NCI-H345 treated with DMSO at 0.1 percent for 48 hours (cell line): Measurements from ENCODE around the gene ATP5PO.

ENCODE experiments used
- DNase-seq: peaks from one replicate; lab custom pipeline; 2025; ENCODE audit not compliant: unreplicated experiment; lab: John Stamatoyannopoulos, UW

The ATP5PO gene

DNA sequence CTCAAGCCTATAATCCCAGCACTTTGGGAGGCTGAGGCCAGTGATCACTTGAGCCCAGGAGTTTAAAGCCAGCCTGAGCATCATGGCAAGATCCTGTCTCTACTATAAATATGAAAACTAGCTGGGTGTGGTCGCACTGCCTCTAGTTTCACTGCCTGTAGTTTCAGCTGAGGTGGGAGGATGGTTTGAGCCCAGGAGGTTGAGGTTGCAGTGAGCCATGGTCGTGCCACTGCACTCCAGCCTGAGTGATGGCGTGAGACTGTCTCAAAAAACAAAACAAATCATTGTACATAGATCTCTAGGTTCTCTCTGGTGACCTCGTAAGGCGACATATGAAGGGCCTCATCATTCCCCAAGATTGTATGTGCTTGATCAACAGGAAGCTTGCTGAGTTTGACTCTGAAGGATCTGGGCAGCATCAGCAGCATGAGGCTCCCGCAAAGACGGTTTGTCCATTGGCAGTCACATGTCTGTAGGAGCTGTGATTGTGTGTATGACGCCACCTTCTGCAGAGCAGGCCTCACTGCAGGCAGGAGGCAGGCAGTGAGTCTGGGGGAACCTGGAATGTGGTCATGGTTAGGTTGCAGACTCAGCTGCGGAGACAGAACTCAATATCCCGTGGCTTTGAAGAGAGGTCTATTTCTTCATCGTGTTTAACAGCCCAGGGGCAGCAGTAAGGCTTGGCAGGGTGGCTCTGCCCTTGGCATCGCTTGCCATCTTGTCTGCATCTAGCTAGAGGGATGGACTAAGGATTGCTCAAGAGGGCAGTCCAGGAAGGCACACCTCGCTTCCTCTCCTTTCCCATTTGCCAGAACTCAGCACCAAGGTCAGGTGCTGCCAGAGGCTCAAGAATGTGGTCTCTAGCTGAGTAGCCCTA lies 14.0 kb downstream of the ATP5PO start:
- peak; percentile 28 for DNase-seq

GRCh38 chr21:33899199-33899598 lies 16.4 kb downstream of the ATP5PO start:
- DNase-seq = no peak

- DNase-seq = no peak
These were observed 17.0 kb downstream of the ATP5PO start for GRCh38 chr21:33898586-33898985.

DNA sequence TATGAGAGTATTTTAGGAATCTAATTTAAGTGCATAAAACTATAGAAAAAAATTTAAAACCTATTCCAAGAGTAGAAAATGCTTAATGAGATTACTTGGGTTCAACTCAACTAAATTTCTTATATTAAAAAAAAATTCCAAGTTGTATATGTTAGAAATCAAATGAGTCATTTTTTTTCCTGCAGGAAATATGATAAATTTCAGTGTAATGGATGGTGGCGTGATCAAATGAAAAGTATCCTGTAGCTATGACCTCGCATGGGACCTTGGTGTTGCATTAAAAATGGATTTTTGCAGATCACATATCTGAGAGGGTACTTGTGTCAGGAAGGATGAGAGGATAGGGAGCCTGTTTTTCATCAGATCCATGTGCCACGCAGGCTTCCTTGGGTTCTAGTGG lies 17.9 kb downstream of the ATP5PO start:
- DNase-seq = no peak

DNA sequence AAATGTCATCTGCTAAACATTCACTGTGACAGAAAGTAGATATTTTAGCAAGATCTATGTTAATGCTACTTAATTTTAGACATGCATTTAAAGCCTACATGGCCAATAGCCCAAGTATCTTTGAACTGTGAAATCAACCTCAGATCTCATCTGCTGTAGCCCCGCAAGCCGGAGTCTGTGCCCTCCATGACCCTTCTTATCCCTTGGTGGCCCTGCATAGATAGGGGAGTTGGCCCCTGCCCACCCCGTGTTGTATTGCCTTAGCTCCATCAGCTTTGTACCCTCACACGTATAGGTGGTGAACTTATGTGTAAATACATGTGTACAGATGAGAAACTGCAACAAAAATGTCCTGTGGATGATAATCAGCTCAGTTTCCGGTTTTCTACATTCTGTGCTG lies 18.5 kb downstream of the ATP5PO start:
- DNase-seq = no peak

DNA sequence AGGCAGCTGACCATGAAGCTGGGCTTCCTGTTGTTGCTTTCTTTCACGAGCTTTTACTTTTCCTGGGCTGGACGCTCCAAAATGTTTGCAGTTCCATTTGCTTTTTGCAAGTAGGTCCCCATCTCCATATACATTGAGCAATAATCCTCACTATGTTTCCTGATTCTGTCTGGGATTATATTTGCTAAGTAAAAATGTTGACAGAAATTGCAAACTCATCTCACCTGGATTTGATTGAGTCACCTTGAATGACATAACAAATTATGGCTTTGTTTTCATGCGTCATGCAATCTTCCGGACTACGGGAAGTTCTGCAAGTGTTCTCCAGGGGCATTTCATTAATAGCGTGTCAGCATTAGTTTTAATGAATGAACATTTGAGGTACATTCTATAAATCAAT lies 18.9 kb downstream of the ATP5PO start:
- no peak for DNase-seq

- no peak for DNase-seq
These were observed 20.2 kb downstream of the ATP5PO start for GRCh38 chr21:33895356-33895755.

- peak; percentile 63 for DNase-seq
These were observed 20.8 kb downstream of the ATP5PO start for GRCh38 chr21:33894736-33895288.

GRCh38 chr21:33893917-33894316 lies 21.7 kb downstream of the ATP5PO start:
- no peak for DNase-seq

DNA sequence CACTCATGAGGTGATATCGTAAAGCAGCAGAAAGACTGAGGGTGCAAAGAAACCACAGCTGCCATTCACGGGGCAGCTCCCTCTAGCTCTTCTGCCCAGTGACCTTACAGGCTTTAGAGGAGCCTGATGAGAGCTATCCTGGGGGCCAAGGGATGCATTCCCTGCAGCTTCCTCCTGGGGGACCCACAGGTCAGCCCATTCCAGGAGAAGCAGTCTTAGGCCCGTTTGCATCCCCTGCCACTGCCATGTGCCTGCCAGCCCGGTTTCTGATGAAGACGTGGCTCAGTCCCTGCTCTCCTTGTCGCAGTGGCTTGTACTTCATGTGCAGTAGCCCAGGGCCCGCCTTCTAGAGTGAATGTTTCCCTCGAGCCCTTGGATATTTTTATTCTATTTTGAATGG lies 22.8 kb downstream of the ATP5PO start:
- DNase-seq = no peak

GRCh38 chr21:33890187-33890586 lies 25.4 kb downstream of the ATP5PO start:
- no peak for DNase-seq

DNA sequence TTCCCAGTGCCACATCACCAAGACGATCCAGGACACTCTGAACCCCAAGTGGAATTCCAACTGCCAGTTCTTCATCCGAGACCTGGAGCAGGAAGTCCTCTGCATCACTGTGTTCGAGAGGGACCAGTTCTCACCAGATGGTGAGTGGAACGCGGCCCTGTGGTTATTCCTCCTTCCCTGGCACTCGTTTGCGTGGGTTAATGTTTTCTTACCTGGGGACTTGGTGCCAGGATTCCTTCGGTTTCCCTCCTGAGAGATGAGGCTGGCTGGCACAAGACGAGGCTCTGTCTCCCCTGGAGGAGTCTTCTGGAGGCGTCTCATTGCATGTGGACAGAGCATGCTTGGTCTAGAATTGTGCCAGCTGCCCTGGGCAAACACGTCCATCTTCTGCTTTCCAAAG lies 29.3 kb downstream of the ATP5PO start:
- DNase-seq = no peak

- no peak for DNase-seq
These were observed 30.5 kb downstream of the ATP5PO start for GRCh38 chr21:33885172-33885514.

- DNase-seq = no peak
These were observed 31.0 kb downstream of the ATP5PO start for GRCh38 chr21:33884376-33885171.

DNA sequence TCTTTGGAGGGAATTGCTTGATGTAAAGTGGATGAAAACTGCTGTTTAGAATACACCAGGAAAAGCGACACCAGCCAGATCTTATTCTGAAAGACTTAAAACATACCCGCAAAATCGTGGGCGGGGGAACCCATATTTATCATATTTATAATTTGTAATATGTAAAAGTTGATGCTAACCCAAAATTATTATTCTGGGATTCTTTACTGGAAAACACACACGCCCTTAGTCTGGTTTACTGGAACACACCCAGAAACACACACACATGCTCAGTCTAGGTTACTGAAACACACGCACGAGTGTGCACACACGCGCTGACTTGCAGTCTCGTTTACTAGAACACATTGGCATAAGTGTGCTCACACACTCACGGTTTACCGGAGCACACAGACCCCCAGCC lies 32.5 kb downstream of the ATP5PO start:
- no peak for DNase-seq

DNA sequence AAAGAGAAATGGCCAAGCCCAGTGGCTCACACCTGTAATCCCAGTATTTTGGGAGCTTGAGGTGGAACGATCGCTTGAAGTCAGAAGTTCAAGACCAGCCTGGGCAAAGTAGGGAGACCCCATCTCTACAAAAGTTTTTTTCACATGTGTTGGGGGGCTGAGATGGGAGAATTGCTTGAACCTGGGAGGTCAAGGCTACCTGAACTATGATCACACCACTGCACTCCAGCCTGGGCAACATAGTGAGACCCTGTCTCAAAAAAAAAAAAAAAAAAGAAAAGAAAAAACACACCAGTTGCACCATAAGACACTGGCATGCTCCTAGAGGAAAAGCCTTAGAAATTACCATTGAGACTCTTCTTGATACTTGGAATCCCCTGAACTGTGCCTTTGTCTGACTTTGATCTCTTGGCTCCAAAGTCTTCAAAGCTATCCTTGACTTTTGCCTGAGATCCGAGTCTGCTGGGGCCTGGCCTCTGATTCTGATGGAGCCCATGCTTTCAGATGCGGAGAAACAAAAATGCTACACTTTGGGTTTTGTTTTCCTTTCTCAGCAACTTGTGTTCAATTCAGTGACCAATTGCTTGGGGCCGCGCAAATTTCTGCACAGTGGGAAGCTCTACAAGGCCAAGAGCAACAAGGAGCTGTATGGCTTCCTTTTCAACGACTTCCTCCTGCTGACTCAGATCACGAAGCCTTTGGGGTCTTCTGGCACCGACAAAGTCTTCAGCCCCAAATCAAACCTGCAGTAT lies 33.7 kb downstream of the ATP5PO start:
- DNase-seq = no peak

DNA sequence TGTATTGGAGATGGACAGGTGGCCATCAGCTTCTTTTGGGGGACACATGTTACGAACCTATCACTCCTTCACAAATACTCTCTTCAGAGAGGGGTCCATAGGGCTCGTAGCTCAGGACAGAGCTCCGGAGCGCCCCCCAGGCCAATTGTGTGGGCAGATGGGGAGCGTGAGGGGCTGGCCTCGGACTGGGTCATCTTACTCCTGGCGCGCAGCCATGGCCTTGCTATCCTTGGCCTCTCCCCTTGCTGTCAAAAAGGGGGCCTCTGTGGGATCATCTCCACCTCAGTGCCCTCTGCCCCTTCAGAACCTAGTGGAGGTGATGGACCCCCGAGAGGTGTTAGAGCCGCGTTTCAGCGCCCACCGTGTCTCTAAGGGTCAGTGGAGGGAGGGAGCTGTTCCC lies 35.0 kb downstream of the ATP5PO start:
- no peak for DNase-seq

DNA sequence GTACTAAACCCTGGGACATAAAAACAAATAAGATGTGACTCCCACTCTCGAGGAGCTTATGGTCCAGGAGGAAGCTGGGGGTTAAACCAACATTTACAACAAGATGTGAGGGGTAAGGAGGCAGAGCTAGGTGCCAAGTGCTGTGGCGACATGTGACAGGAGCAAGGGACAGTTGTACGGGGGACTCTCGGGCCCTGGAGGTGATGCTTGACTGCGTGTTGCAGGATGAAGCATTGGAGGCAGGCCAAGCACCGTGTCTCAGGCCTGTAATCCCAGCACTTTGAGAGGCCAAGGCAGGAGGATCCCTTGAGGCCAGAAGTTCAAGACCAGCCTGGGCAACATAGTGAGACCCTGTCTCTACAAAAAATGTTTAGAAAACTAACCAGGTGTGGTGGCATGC lies 36.8 kb downstream of the ATP5PO start:
- DNase-seq = no peak

DNA sequence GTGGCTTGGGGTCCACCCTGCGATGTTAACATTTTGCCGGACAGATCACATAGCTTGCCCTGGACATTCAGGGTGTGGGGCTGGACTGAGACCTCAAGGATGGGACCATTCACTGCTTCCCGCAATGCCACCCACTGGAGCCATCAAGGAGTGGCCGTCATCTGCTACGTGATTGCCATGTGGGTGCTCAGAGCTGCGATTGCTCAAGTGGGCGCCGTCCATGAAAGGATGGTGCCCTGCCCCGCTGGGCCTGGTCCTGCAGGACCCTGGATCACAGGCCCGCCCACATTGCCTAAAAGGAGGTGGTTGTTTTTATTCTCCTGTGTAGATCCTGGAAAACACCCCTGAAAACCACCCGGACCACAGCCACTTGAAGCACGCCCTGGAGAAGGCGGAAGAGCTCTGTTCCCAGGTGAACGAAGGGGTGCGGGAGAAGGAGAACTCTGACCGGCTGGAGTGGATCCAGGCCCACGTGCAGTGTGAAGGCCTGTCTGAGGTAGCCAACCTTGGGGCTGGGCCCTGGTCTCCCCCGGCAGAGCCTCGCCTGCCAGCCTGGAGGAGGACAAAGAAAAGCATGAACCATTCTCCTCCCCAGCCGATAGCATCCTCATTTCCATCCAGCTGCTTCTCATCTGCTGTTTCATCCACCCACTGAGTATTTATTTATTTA lies 40.4 kb downstream of the ATP5PO start:
- no peak for DNase-seq

GRCh38 chr21:33874161-33874560 lies 41.4 kb downstream of the ATP5PO start:
- no peak for DNase-seq
